K562 (cell line): ENCODE results near the gene GARNL3. TPM values are rescaled to one million over a fixed set of nuclear protein-coding genes. Genes with fewer than 3 reads are reported as not detected.

Source experiments
- BCLAF1 ChIP-seq, 2 experiments: fragments of 450-650 bp in 1 of 2; IDR thresholded peaks; 2 replicates each; pipeline ENCODE4 v1.6.1; 2011 to 2017; ENCODE audit warnings: low read depth in 2 of 2, antibody characterized with exemption in 1 of 2, borderline replicate concordance in 1 of 2, low read length in 1 of 2, mild to moderate bottlenecking in 1 of 2, mixed read lengths in 1 of 2; ENCODE audit not compliant: control insufficient read depth in 1 of 2
- HDAC3 ChIP-seq: fragments of 450-650 bp; IDR thresholded peaks from 2 replicates; pipeline ENCODE4 v1.6.1; 2018; ENCODE audit warnings: borderline replicate concordance, mild to moderate bottlenecking, moderate library complexity; ENCODE audit not compliant: partially characterized antibody
- PKNOX1 ChIP-seq: fragments of 450-650 bp; IDR thresholded peaks from 2 replicates; pipeline ENCODE4 v1.6.1; 2016
- ZNF589 ChIP-seq: fragments of 200-800 bp; sonication (Bioruptor generic); IDR thresholded peaks from 2 replicates; pipeline ENCODE4 v1.6.1; 2016; ENCODE audit warnings: low read depth, missing genetic modification characterization, missing compliant biosample characterization
- ZNF766 ChIP-seq: fragments of 200-800 bp; sonication (Bioruptor generic); conservative IDR thresholded peaks from 2 replicates; pipeline ENCODE4 v1.6.1; 2016; ENCODE audit warnings: missing genetic modification characterization, missing compliant biosample characterization
- polyA plus RNA-seq, 8 experiments: library from polyadenylated mRNA; depleted of rRNA in 4 of 8; stranded (reverse) in 5 of 8; unstranded in 3 of 8; fragments of >200 nt; fragmentation: Nextera tagmentation in 2 of 8; fragmentation: Illumina TruSeq in 1 of 8; extraction: Ambion mirVana in 2 of 8; extraction: Trizol in 1 of 8; gene quantifications; 2 replicates each; pipeline versions ENCODE4 v1.2.1 to v1.2.3, GENCODE V29; 2011 to 2014; ENCODE audit warnings: inconsistent platforms in 1 of 8, missing spikeins in 1 of 8
- total RNA-seq, 7 experiments: library from RNA; depleted of rRNA in 6 of 7; stranded (reverse); fragments of >200 nt in 6 of 7; fragmentation: Illumina TruSeq in 2 of 7; extraction: Trizol in 2 of 7; gene quantifications; 2 replicates each; pipeline versions ENCODE4 v1.2.1 to v1.2.3, GENCODE V29; 2011 to 2021; ENCODE audit warnings: low replicate concordance in 1 of 7

The GARNL3 gene
- total and polyA plus RNA-seq, 9 of the 15 experiments (the other 6 are each of a cell fraction or from before 2014, with no cell fraction given), result 0.35 to 2.7 (median 1.6) TPM

- TF ChIP-seq BCLAF1 (IDR thresholded peaks at IDR 0.05; ENCODE audit: borderline replicate concordance in 1 of 2, control insufficient read depth in 1 of 2, low read depth in 2 of 2, low read length in 1 of 2) (no peak), ZNF766 (CRISPR knock-in tag) (no peak), ZNF589 (no peak), HDAC3 (no peak), PKNOX1 (peak; percentile 69)
Observed at GRCh38 chr9:127351182-127352166, 86.9 kb downstream of the GARNL3 start (continued).
